SJSA1 (cell line): ENCODE data around the gene PTPN9. TPM values are rescaled to one million over a fixed set of nuclear protein-coding genes. Genes with fewer than 3 reads are reported as not detected.
A peak's percentile ranks its signal among the peaks of the same experiment; 100 is the strongest.
"Not testable (repeated sequence)": the region's sequence is repeated elsewhere in the genome, so short reads cannot be mapped to it uniquely, and the experiment has no call there.

ENCODE experiments used
- DNase-seq, 2 experiments: peaks; one replicate each; pipeline ENCODE4 v3.0.0-alpha.2; 2015 to 2020; ENCODE audit warnings: low spot score in 2 of 2, low read depth in 1 of 2
- H3K27ac ChIP-seq: fragments of 250-450 bp; sonication (Bioruptor Pico); 2 replicates; pipeline ENCODE4 v1.5.1; 2020; ENCODE audit warnings: mild to moderate bottlenecking, moderate library complexity
- H3K27me3 ChIP-seq: fragments of 250-450 bp; sonication (Bioruptor Pico); replicated peaks from 2 replicates; pipeline ENCODE4 v1.5.1; 2020; ENCODE audit warnings: mild to moderate bottlenecking, moderate library complexity
- H3K36me3 ChIP-seq: fragments of 250-450 bp; sonication (Bioruptor Pico); 2 replicates; pipeline ENCODE4 v1.5.1; 2020; ENCODE audit warnings: mild to moderate bottlenecking
- H3K4me1 ChIP-seq: fragments of 250-450 bp; sonication (Bioruptor Pico); replicated peaks from 2 replicates; pipeline ENCODE4 v1.6.1; 2021; ENCODE audit warnings: mild to moderate bottlenecking
- H3K4me3 ChIP-seq: fragments of 250-450 bp; sonication (Bioruptor Pico); 2 replicates; pipeline ENCODE4 v1.5.1; 2020; ENCODE audit warnings: mild to moderate bottlenecking
- H3K9me3 ChIP-seq: fragments of 250-450 bp; sonication (Bioruptor Pico); replicated peaks from 2 replicates; pipeline ENCODE4 v1.5.1; 2020; ENCODE audit warnings: mild to moderate bottlenecking
- total RNA-seq: library from RNA; depleted of rRNA; stranded (reverse); fragments of >200 nt; shearing (Covaris generic); gene quantifications from 2 replicates; pipeline ENCODE4 v1.2.3, GENCODE V29; 2014

PTPN9 gene
- total RNA-seq, 1 experiment from 2014 or later, result 35.1 TPM

DNA sequence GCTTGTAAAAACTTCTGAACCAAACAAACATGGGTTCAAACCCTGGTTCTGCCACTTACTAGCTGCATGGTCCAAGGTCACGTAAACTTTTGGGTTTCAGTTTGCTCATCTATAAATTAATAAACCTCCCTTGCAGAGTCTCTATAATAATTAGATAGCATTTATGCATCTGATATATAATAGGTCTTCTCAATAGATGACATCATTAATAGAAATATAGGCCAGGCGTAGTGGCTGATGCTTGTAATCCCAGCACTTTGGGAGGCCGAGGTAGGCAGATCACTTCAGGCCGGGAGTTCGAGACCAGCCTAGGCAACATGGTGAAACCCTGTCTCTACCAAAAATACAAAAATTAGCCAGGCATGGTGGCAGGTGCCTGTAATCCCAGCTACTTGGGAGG is 102.0 kb downstream of the PTPN9 start:
- not testable (repeated sequence) for H3K9me3 ChIP-seq, H3K4me1 ChIP-seq, DNase-seq, H3K27me3 ChIP-seq, H3K27ac ChIP-seq, H3K4me3 ChIP-seq
- H3K36me3 ChIP-seq, result peaks cover 59% of the 10 kb centered on the region

DNA sequence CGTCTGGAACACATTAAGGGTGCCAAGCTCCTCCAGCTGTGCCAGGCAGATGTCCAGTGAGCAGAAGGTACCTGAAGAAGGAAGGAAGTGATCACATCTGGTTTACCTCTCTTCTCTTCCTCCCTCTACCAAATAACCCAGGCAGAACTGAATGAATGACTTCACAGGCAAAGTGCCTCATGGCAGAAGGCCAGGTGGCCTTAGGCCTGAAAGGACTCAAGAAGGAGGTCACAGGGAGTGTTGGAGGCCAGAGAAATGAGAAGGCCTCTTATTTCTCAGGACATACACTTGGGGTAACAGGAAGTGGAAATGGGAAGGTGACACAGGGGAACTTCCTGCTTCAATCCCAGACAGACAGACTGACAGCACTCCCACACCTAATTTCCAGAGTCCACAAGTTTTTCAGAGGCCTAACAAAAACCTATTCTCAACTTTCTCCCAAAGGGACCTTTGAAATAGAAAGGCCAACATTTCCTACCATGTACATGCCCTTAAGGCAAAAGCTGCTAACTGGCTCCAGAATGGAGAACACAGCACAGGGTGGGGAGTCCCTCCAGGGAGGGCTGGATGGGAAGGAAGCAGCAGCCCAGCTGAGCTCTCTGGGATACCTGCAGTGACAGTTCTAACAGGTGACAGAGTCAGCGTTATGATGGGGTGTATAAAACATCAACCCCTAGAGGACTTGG is 110.1 kb downstream of the PTPN9 start:
- no peaks in the 10 kb centered on the region for H3K4me1 ChIP-seq
- no peak overlapping the region for H3K4me3 ChIP-seq
- H3K27ac ChIP-seq, result no peak overlapping the region
- no peak for DNase-seq
- H3K27me3 ChIP-seq, result no peaks in the 10 kb centered on the region
- peaks cover 71% of the 10 kb centered on the region for H3K36me3 ChIP-seq
- no peaks in the 10 kb centered on the region for H3K9me3 ChIP-seq

- Histone ChIP-seq H3K36me3 (peaks cover 3% of the 10 kb centered on the region; the same call in 1 of the 2 replicates), H3K27ac (no peak overlapping the region; the same call in 1 of the 2 replicates), H3K27me3 (no peaks in the 10 kb centered on the region), H3K9me3 (no peaks in the 10 kb centered on the region), H3K4me3 (no peak overlapping the region), H3K4me1 (peaks cover 33% of the 10 kb centered on the region)
- no peak for DNase-seq
Measured at GRCh38 chr15:75460646-75461045, 118.5 kb downstream of the PTPN9 start.

DNA sequence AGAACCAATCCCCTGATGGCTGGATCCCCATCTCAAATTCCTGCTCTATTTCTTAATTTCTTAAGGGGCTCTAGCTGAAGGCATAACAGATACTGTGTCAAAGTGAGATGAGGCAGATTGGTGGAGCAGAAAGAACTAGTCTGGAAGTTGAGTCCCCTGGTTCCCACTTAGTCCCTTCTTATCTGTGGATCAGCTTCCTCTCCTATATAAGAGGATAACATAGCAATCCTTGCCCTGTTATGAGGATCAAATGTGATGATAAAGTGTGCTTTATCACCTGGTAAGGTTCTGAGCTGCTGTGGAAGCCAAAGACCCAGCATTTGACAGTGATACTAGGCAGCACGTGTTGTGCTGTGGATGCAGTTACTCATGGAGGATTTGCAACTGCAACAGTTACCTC is 119.5 kb downstream of the PTPN9 start:
- H3K36me3 ChIP-seq, result peaks cover 9% of the 10 kb centered on the region
- H3K4me1 ChIP-seq, result peaks cover 33% of the 10 kb centered on the region
- H3K4me3 ChIP-seq, result no peak overlapping the region
- no peaks in the 10 kb centered on the region for H3K9me3 ChIP-seq
- no peaks in the 10 kb centered on the region for H3K27me3 ChIP-seq
- no peak overlapping the region for H3K27ac ChIP-seq
- no peak for DNase-seq

- H3K4me3 ChIP-seq, result no peak overlapping the region
- no peaks in the 10 kb centered on the region for H3K9me3 ChIP-seq
- H3K4me1 ChIP-seq, result peaks cover 36% of the 10 kb centered on the region
- H3K27me3 ChIP-seq, result no peaks in the 10 kb centered on the region
- H3K36me3 ChIP-seq, result peaks cover 9% of the 10 kb centered on the region
- no peak overlapping the region for H3K27ac ChIP-seq
- DNase-seq, result no peak
Measured at GRCh38 chr15:75456710-75457109, 122.4 kb downstream of the PTPN9 start.

DNA sequence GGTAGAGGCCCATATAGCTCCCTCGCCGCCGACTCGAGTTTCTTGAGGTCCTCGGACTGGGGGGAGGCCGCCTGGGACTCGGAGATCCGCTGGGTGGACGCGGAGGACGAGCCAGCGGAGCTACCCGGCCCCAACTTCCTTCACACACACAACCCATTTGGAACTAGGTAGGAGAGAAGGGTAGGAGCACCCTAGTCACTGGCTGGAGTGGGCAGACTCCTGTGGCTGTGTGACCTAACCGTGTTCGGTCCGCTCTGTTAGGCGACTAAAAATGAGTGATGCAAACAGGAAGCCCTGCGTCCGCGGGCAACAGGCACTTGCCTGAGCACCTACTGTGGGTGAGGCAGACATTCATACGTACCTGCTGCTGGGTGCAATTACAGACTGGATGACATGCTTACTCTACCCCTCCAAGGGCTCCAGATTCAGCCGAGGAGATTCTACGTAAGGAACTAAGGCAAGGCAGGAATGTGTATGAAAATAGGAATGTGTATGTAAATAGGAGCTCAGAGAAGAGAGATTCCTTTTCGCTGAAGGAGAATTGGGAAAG is 123.1 kb downstream of the PTPN9 start:
- DNase-seq, result peak in 1 of 2 experiments; percentile 70
- peaks cover 9% of the 10 kb centered on the region for H3K36me3 ChIP-seq
- H3K9me3 ChIP-seq, result no peaks in the 10 kb centered on the region
- H3K4me3 ChIP-seq, result peak overlapping the region; percentile 85
- H3K27ac ChIP-seq, result peak overlapping the region; percentile 75
- H3K27me3 ChIP-seq, result no peaks in the 10 kb centered on the region
- H3K4me1 ChIP-seq, result peaks cover 29% of the 10 kb centered on the region

DNA sequence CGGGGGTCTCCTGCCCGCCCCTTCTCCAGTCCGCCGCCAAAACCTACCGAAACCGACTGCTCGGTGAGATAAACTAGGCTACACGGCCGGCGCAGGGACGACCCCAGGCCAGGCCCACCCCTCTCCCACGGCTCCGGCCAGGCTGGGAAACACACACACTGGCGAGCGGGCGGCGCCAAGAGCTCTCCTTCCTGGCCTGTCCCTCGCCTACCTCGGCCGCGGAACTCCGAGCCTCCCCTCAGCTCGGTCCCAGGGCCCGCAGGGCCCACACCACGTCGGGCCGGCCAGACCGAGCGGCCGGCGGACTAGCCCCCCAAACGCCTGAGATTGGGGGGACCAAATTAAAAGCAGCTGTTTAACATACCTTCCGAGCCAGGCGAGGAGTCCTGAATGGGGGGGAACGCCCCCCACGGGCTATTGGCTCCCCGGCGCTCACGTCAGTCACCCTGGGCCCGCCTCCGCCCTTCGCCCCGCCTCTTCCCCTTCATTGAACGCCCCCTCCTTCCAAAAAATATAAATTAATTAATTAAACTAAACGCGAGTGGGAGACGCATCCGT is 123.6 kb downstream of the PTPN9 start:
- peak; percentile 85 to 90 for DNase-seq
- H3K36me3 ChIP-seq, result peaks cover 9% of the 10 kb centered on the region
- H3K27ac ChIP-seq, result peak overlapping the region; percentile 75
- H3K4me1 ChIP-seq, result peaks cover 28% of the 10 kb centered on the region
- H3K9me3 ChIP-seq, result no peaks in the 10 kb centered on the region
- no peaks in the 10 kb centered on the region for H3K27me3 ChIP-seq
- H3K4me3 ChIP-seq, result peak overlapping the region; percentile 85

- peak overlapping the region; percentile 75 for H3K27ac ChIP-seq
- no peaks in the 10 kb centered on the region for H3K9me3 ChIP-seq
- H3K27me3 ChIP-seq, result no peaks in the 10 kb centered on the region
- peak; percentile 71 to 77 for DNase-seq
- H3K36me3 ChIP-seq, result peaks cover 9% of the 10 kb centered on the region
- H3K4me1 ChIP-seq, result peaks cover 32% of the 10 kb centered on the region
- peak overlapping the region; percentile 85 for H3K4me3 ChIP-seq
Measured at GRCh38 chr15:75454471-75455378, 124.4 kb downstream of the PTPN9 start.

DNA sequence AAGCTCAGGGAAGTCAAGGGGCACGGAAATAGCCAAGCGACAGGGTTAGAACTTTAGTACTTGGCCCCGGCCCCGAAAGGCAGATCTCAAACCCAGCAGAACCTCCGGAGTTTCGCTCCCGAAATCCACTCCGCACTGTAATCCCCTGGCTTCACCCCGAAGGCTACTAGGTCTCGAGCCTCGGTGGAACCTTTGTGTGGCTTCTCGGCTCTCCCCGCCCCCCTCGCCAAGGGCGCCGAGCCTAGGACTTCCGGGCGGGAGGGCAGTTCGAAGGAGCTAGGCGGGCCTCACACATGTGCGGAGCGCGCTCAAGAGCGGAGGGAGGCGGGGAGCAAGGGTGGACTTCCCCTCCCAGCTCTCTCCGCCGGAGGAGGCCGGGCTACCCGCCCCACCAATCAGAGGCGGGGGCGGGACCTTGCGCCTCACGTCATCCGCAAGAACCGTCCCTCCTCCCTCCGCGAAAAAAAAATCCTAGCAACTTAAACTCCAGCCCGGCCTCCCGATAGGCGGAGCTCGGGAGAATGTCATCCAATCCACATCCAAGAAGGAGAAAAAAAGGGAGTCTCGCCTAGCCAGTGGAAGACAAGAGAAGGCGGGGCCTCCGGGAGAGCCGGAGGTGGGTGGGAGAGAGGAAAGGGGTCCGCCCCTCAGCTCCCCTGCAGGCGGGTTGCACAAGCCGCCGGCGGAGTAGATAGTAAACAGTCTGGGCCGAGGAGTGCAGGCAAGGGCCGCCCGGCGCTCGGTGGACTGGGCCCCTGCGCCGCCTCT is 125.2 kb downstream of the PTPN9 start:
- H3K36me3 ChIP-seq, result peaks cover 9% of the 10 kb centered on the region
- no peaks in the 10 kb centered on the region for H3K9me3 ChIP-seq
- H3K4me3 ChIP-seq, result peak overlapping the region; percentile 85
- no peaks in the 10 kb centered on the region for H3K27me3 ChIP-seq
- peak overlapping the region; percentile 75 for H3K27ac ChIP-seq
- peaks cover 38% of the 10 kb centered on the region for H3K4me1 ChIP-seq
- peak; percentile 99 to 100 for DNase-seq

GRCh38 chr15:75452865-75453702 is 126.0 kb downstream of the PTPN9 start:
- peaks cover 9% of the 10 kb centered on the region for H3K36me3 ChIP-seq
- H3K4me1 ChIP-seq, result peaks cover 38% of the 10 kb centered on the region
- no peaks in the 10 kb centered on the region for H3K27me3 ChIP-seq
- no peaks in the 10 kb centered on the region for H3K9me3 ChIP-seq
- H3K4me3 ChIP-seq, result peak overlapping the region; percentile 85
- H3K27ac ChIP-seq, result peak overlapping the region; percentile 64
- peak; percentile 53 to 71 for DNase-seq

GRCh38 chr15:75452364-75452864 is 126.7 kb downstream of the PTPN9 start:
- peak overlapping the region; percentile 64 for H3K27ac ChIP-seq
- no peaks in the 10 kb centered on the region for H3K27me3 ChIP-seq
- peak; percentile 77 to 80 for DNase-seq
- H3K9me3 ChIP-seq, result no peaks in the 10 kb centered on the region
- peaks cover 12% of the 10 kb centered on the region for H3K36me3 ChIP-seq
- peak overlapping the region; percentile 85 for H3K4me3 ChIP-seq
- peaks cover 38% of the 10 kb centered on the region for H3K4me1 ChIP-seq

- Histone ChIP-seq H3K9me3 (no peaks in the 10 kb centered on the region), H3K4me1 (peaks cover 36% of the 10 kb centered on the region), H3K27ac (peak within 1 kb of the TSS; percentile 72), H3K36me3 (peaks cover 18% of the 10 kb centered on the region), H3K27me3 (no peaks in the 10 kb centered on the region), H3K4me3 (peak within 1 kb of the TSS; percentile 85)
- peak; percentile 100 for DNase-seq
Measured at GRCh38 chr15:75451674-75452363, 127.3 kb downstream of the PTPN9 start, which contains the start of gene SIN3A. Gene SIN3A, minus strand, starts transcription at chr15:75451690. Its CDS starts 21,315 bp downstream, at chr15:75430375.
